GM12801 (cell line): ENCODE data around the gene POU2AF2.

Experiments
- TF ChIP-seq, protein P1 (sequence below): IDR thresholded peaks from one replicate; pipeline ENCODE4 v1.5.1; 2011; ENCODE audit warnings: control low read depth; ENCODE audit not compliant: insufficient read length; ENCODE audit errors: extremely low read depth

Gene POU2AF2

DNA sequence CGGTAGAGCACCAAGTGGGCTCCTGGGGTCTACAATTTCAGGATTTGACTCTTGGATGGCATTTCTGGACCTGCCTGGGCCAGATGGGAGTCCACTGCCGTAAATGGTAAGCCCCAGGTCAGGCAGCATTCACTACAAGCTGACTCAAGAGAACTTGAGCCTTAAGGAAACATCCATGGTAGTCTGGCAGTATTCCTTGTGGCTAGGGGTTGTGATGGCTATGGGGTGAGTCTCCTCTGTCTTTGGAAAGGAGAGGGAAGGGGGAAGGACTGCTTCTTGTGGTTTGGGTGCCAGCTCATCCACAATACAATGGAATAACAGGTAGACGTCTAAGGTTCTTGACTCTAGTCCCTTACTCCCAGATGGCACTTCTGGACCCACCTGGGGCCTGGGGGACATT, 32.3 kb upstream of the POU2AF2 start:
- TF ChIP-seq, protein P1, sequence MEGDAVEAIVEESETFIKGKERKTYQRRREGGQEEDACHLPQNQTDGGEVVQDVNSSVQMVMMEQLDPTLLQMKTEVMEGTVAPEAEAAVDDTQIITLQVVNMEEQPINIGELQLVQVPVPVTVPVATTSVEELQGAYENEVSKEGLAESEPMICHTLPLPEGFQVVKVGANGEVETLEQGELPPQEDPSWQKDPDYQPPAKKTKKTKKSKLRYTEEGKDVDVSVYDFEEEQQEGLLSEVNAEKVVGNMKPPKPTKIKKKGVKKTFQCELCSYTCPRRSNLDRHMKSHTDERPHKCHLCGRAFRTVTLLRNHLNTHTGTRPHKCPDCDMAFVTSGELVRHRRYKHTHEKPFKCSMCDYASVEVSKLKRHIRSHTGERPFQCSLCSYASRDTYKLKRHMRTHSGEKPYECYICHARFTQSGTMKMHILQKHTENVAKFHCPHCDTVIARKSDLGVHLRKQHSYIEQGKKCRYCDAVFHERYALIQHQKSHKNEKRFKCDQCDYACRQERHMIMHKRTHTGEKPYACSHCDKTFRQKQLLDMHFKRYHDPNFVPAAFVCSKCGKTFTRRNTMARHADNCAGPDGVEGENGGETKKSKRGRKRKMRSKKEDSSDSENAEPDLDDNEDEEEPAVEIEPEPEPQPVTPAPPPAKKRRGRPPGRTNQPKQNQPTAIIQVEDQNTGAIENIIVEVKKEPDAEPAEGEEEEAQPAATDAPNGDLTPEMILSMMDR, result no peak

DNA sequence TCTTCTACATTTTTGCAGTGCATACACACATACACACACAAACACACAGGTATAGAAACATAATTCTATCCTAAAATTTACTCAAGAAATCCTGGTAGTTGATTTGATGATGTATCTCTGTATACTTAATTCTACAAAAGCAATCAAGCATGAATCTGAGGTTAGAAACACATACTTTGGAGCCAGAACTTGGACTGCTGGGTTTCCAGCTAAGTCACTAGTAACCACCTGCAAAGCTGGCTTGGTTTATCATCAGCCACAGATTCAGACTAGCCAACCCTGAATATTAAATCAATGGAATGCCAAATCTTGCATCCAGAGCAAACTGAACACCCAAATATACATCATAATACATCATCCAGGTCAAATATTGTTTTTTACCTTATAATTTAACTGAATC, 24.8 kb upstream of the POU2AF2 start:
- TF ChIP-seq, protein P1, result no peak

DNA sequence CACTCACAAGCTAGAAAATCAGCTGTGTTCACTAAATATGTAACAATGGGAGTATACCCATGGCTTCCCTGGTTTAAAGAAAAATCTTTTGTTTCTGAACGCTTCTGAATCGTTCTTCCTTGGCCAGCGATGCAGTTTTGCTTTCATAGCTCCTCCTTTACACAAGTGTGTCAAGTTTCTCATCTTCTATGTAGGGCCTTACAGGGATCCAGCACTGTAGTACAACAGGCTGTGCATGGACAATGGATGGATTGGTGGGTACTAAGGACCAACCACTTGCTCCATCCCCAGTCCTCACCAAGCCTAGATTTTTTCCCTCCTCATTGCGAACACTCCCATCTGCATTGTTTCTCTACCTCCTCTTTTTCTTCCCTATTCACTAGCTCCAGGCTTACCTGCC, 24.3 kb upstream of the POU2AF2 start:
- TF ChIP-seq, protein P1, result no peak

DNA sequence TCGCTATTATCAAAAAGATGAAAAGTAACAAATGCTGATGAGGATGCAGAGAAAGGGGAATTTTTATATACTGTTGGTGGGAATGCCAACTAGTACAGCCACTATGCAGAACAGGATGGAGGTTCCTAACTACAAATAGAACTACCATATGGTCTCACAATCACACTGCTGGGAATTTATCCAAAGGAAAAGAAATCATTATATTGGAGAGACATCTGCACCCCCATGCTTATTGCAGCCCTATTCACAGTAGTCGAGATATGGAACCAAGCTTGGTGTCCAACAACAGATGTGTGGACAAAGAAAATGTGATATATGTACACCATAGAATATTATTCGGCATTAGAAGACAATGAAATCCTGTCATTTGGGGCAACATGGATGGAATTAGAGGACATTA, 19.6 kb upstream of the POU2AF2 start:
- TF ChIP-seq, protein P1, result no peak

DNA sequence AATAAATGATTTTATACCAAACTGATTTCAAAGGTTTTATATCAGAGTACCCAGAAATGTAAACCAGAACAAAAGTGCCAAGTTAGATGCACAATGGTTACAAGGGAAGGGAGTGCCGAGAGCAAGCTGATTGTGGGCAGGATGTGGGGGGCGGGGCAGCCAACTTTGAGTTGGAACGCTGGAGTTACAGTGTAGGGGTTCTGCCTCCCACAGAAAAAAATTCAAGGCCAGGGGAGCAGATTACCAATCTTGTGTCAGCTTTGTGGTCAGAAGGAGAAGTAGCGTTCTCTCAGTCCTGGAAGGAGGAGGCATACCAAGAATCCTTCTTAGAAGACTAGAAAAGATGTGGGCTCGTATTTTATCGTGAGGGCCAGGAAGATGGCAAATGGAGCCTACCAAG, 15.9 kb upstream of the POU2AF2 start:
- TF ChIP-seq, protein P1, result no peak

DNA sequence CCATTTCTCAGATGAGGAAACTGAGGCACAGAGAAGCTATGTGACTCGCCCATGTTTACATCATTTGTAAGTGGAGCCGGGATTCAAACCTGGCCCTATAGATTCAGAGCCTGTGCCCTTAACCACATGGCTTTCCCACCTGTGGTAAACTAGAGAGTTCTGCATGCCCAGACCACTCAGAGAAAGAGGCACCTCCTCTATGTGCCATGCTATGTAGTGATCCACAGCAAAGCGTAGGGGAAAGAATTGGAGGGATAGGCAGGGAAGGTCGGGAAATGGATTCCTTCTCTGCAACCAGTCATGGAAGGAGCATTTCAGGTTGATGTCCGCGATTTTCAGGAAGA, 15.4 kb upstream of the POU2AF2 start:
- TF ChIP-seq, protein P1, result no peak

DNA sequence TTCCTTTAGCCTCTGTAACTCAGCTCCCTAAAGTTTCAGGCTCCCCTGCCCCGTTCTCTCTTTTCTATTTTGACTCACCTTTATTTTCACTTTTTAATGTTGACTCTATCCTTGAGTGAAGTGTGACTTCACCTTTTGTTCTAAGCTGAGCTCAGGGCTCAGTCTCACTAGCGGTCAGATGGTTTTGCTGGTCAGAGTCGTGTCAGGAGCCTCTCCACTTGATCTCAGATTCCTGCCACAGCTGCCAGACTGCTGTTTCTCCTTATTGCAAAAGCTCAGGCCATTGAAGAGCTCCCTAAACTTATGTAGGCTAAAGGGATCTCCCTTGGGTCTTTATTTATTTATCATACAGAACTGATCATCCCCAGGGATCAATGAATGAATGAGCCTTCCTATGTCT, 13.7 kb upstream of the POU2AF2 start:
- TF ChIP-seq, protein P1, result no peak

DNA sequence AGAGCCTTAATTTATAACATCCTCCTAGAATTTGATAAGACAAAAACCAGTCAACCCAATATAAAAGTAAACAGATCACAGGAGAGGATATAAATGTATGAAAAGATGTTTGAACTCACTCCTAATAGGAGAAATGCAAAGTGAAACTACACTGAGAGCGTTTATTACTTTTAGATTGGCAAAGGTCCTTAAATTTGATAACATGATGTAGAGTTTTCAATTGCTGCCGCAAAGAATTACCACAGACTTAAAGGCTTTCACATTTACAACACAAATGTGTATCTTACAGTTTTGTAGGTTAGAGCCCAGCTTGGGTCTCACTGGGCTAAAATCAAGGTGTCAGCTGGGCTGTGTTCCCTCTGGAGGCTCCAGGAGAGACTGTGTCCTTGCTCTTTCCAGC, 9.1 kb upstream of the POU2AF2 start:
- TF ChIP-seq, protein P1, result no peak
